HepG2 (cell line): ENCODE results near the gene TMEM223. TPM values are rescaled to one million over a fixed set of nuclear protein-coding genes. Genes with fewer than 3 reads are reported as not detected.
A peak's percentile ranks its signal among the peaks of the same experiment; 100 is the strongest.

Experiments used
- ATF1 ChIP-seq: IDR thresholded peaks from 2 replicates; pipeline ENCODE4 v1.6.1; 2016; ENCODE audit warnings: mild to moderate bottlenecking, control low read depth
- CEBPG ChIP-seq: IDR thresholded peaks from 2 replicates; pipeline ENCODE4 v1.6.1; 2016
- CHCHD3 ChIP-seq: sonication (generic); formaldehyde crosslinking; IDR thresholded peaks from 2 replicates; pipeline ENCODE4 v1.8.0; 2022; ENCODE audit warnings: mild to moderate bottlenecking, missing genetic modification reagents, moderate library complexity
- DR1 ChIP-seq: sonication (generic); formaldehyde crosslinking; IDR thresholded peaks from 2 replicates; pipeline ENCODE4 v1.8.0; 2021; ENCODE audit warnings: mild to moderate bottlenecking, missing genetic modification reagents, inconsistent platforms
- FOXO1 ChIP-seq: sonication (generic); formaldehyde crosslinking; IDR thresholded peaks from 2 replicates; pipeline ENCODE4 v1.4.0; 2020; ENCODE audit warnings: missing genetic modification reagents
- HMGXB4 ChIP-seq, 2 experiments: sonication (generic) in 1 of 2; formaldehyde crosslinking in 1 of 2; IDR thresholded peaks; 2 replicates each; pipeline versions ENCODE4 v1.4.0 to v1.6.1; 2018 to 2020; ENCODE audit warnings: missing genetic modification reagents in 2 of 2, borderline replicate concordance in 1 of 2, low read depth in 1 of 2, mild to moderate bottlenecking in 1 of 2, missing biosample characterization in 1 of 2
- KLF13 ChIP-seq: sonication (generic); formaldehyde crosslinking; IDR thresholded peaks from 2 replicates; pipeline ENCODE4 v1.4.0; 2020; ENCODE audit warnings: mild to moderate bottlenecking, missing genetic modification reagents
- MLLT10 ChIP-seq: sonication (generic); formaldehyde crosslinking; IDR thresholded peaks from 2 replicates; pipeline ENCODE4 v1.4.0; 2020; ENCODE audit warnings: missing genetic modification reagents
- NFE2L2 ChIP-seq: fragments of 150-350 bp; IDR thresholded peaks from 2 replicates; pipeline ENCODE4 v1.6.1; 2014; ENCODE audit warnings: low read length
- NFYB ChIP-seq: sonication (generic); formaldehyde crosslinking; IDR thresholded peaks from 2 replicates; pipeline ENCODE4 v1.4.0; 2020; ENCODE audit warnings: missing genetic modification reagents
- NR1H2 ChIP-seq: sonication (generic); formaldehyde crosslinking; IDR thresholded peaks from 2 replicates; pipeline ENCODE4 v1.8.1; 2022; ENCODE audit warnings: low read depth, missing genetic modification reagents, borderline replicate concordance
- PAF1 ChIP-seq: IDR thresholded peaks from 2 replicates; pipeline ENCODE4 v1.6.1; 2016; ENCODE audit warnings: missing genetic modification reagents, missing compliant biosample characterization
- PHF8 ChIP-seq: sonication (generic); formaldehyde crosslinking; IDR thresholded peaks from 2 replicates; pipeline ENCODE4 v1.5.0; 2020; ENCODE audit warnings: missing genetic modification reagents
- SALL1 ChIP-seq: sonication (generic); formaldehyde crosslinking; IDR thresholded peaks from 2 replicates; pipeline ENCODE4 v1.8.0; 2022; ENCODE audit warnings: mild to moderate bottlenecking, missing genetic modification reagents
- SATB2 ChIP-seq: sonication (generic); formaldehyde crosslinking; IDR thresholded peaks from 2 replicates; pipeline ENCODE4 v1.5.0; 2020; ENCODE audit warnings: missing genetic modification reagents
- SCMH1 ChIP-seq: sonication (generic); formaldehyde crosslinking; IDR thresholded peaks from 2 replicates; pipeline ENCODE4 v1.9.0; 2021; ENCODE audit warnings: missing genetic modification reagents, mild to moderate bottlenecking, borderline replicate concordance
- YEATS2 ChIP-seq: sonication (generic); formaldehyde crosslinking; IDR thresholded peaks from 2 replicates; pipeline ENCODE4 v1.4.0; 2020; ENCODE audit warnings: missing genetic modification reagents, borderline replicate concordance
- ZBTB42 ChIP-seq: sonication (generic); formaldehyde crosslinking; IDR thresholded peaks from 2 replicates; pipeline ENCODE4 v1.5.0; 2020; ENCODE audit warnings: mild to moderate bottlenecking, missing genetic modification reagents
- ZNF256 ChIP-seq: sonication (generic); formaldehyde crosslinking; conservative IDR thresholded peaks from 2 replicates; pipeline ENCODE4 v1.4.0; 2020; ENCODE audit warnings: missing genetic modification reagents
- ZNF280B ChIP-seq: sonication (generic); formaldehyde crosslinking; IDR thresholded peaks from 2 replicates; pipeline ENCODE4 v1.5.0; 2020; ENCODE audit warnings: missing genetic modification reagents, mild to moderate bottlenecking, borderline replicate concordance
- ZNF430 ChIP-seq: sonication (generic); formaldehyde crosslinking; IDR thresholded peaks from 2 replicates; pipeline ENCODE4 v1.9.0; 2021; ENCODE audit warnings: mild to moderate bottlenecking, missing genetic modification reagents
- ZNF7 ChIP-seq: IDR thresholded peaks from 2 replicates; pipeline ENCODE4 v1.6.1; 2016; ENCODE audit warnings: missing biosample characterization, missing genetic modification reagents
- ZSCAN30 ChIP-seq: sonication (generic); formaldehyde crosslinking; IDR thresholded peaks from 2 replicates; pipeline ENCODE4 v1.5.0; 2020; ENCODE audit warnings: mild to moderate bottlenecking, missing genetic modification reagents
- polyA plus RNA-seq, 8 experiments: library from polyadenylated mRNA; depleted of rRNA in 3 of 8; stranded (reverse) in 7 of 8; unstranded in 1 of 8; fragments of >200 nt; fragmentation: Illumina TruSeq in 4 of 8; extraction: Trizol in 4 of 8; gene quantifications; 2 replicates each; pipeline versions ENCODE4 v1.2.1 to v1.2.3, GENCODE V29; 2011 to 2016; ENCODE audit warnings: low read depth in 4 of 8, missing spikeins in 1 of 8, mixed read lengths in 1 of 8; ENCODE audit not compliant: insufficient read depth in 1 of 8
- total RNA-seq, 5 experiments: library from RNA; depleted of rRNA; stranded (reverse); fragments of >200 nt; fragmentation: Illumina TruSeq; extraction: Trizol; gene quantifications; 2 replicates each; pipeline ENCODE4 v1.2.3, GENCODE V29; 2016; ENCODE audit warnings: low read depth in 1 of 5
- TF ChIP-seq, protein P1 (sequence below): IDR thresholded peaks from 2 replicates; pipeline ENCODE4 v1.6.1; 2016
- TF ChIP-seq, protein P2 (sequence below): sonication (generic); formaldehyde crosslinking; IDR thresholded peaks from 2 replicates; pipeline ENCODE4 v1.4.0; 2020; ENCODE audit warnings: missing genetic modification reagents

Gene TMEM223
- total and polyA plus RNA-seq, 2 of the 13 experiments (the other 11 are each of a cell fraction or from before 2014, with no cell fraction given), result 19.5 to 24.9 TPM

DNA sequence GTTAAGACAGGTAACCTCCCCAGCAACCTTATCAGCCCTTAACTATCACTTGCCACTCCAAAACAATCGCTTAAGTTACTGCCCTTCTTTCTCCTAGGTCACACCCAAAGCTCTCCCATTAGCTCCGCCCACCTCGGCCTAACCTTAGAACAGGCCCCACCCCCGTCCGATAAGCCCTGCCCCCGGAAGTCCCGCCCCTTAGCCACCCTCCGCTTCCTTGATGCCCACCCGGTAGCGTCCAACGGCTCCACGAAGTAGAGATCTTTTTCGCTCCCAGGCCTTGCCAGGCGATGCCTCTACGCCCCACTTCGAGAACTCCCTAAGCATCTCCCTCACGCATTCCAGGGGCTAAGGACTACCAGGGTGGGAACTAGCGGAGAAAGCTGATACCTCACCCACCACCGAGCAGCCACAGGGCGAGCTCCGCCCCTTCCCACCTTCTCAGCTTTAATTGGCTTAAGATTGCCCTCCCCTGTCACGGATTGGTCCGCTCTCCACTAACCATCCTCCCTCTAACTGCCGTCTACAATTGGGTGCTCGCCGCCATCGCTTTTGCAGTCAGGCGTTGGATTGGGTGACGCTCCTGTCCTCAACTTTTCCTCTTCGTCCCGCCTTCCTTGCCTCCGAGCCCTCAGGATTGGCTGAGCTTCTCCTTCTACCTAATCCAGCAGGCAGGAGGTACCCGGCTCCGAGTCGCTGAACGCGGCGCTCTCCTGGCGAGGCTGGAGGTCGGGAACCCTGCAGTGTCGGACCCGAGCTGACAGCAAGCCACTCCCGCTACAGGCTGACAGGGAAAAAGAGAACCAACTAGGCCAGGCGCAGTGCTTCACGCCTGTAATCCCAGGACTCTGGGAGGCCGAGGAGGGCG is 37.8 kb downstream of the TMEM223 start, which contains the start of gene ZBTB3 (continued):
- TF ChIP-seq HMGXB4 (CRISPR knock-in tag; IDR thresholded peaks at IDR 0.05; ENCODE audit: borderline replicate concordance in 1 of 2, low read depth in 1 of 2), result peak in 1 of 2 experiments; percentile 33; a peak in 1 of 4 replicates
- TF ChIP-seq ZNF430, result no peak; the same call in 1 of the 2 replicates
- no peak for TF ChIP-seq ZNF256
- no peak for TF ChIP-seq CHCHD3 (CRISPR knock-in tag)
- TF ChIP-seq, protein P1, sequence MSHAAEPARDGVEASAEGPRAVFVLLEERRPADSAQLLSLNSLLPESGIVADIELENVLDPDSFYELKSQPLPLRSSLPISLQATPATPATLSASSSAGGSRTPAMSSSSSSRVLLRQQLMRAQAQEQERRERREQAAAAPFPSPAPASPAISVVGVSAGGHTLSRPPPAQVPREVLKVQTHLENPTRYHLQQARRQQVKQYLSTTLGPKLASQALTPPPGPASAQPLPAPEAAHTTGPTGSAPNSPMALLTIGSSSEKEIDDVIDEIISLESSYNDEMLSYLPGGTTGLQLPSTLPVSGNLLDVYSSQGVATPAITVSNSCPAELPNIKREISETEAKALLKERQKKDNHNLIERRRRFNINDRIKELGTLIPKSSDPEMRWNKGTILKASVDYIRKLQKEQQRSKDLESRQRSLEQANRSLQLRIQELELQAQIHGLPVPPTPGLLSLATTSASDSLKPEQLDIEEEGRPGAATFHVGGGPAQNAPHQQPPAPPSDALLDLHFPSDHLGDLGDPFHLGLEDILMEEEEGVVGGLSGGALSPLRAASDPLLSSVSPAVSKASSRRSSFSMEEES (CRISPR knock-in tag), result peak; percentile 15; the same call in 1 of the 2 replicates
- peak; percentile 52 for TF ChIP-seq YEATS2
- peak; percentile 83 for TF ChIP-seq PHF8 (CRISPR knock-in tag)
- TF ChIP-seq ZBTB42 (CRISPR knock-in tag), result no peak
- TF ChIP-seq NFYB (CRISPR knock-in tag), result peak; percentile 98
- TF ChIP-seq NFE2L2, result no peak
- no peak for TF ChIP-seq ZNF7 (CRISPR knock-in tag)
- TF ChIP-seq SATB2 (CRISPR knock-in tag), result no peak
- TF ChIP-seq SALL1, result peak; percentile 78
- peak; percentile 70 for TF ChIP-seq ATF1 (CRISPR knock-in tag)
- TF ChIP-seq FOXO1 (CRISPR knock-in tag), result no peak
- no peak for TF ChIP-seq NR1H2 (CRISPR knock-in tag)
- TF ChIP-seq MLLT10 (CRISPR knock-in tag), result no peak
- TF ChIP-seq SCMH1 (CRISPR knock-in tag), result no peak
- 0 out of 2 replicates have a peak, but pooled peaks have one; percentile 18 for TF ChIP-seq ZNF280B (CRISPR knock-in tag)
- TF ChIP-seq ZSCAN30, result no peak
- no peak; the same call in 1 of the 2 replicates for TF ChIP-seq CEBPG (CRISPR knock-in tag)
- peak; percentile 52; the same call in 1 of the 2 replicates for TF ChIP-seq DR1 (CRISPR knock-in tag)
- TF ChIP-seq KLF13 (CRISPR knock-in tag), result no peak
- TF ChIP-seq, protein P2, sequence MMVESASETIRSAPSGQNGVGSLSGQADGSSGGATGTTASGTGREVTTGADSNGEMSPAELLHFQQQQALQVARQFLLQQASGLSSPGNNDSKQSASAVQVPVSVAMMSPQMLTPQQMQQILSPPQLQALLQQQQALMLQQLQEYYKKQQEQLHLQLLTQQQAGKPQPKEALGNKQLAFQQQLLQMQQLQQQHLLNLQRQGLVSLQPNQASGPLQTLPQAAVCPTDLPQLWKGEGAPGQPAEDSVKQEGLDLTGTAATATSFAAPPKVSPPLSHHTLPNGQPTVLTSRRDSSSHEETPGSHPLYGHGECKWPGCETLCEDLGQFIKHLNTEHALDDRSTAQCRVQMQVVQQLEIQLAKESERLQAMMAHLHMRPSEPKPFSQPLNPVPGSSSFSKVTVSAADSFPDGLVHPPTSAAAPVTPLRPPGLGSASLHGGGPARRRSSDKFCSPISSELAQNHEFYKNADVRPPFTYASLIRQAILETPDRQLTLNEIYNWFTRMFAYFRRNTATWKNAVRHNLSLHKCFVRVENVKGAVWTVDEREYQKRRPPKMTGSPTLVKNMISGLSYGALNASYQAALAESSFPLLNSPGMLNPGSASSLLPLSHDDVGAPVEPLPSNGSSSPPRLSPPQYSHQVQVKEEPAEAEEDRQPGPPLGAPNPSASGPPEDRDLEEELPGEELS (CRISPR knock-in tag), result no peak
- TF ChIP-seq PAF1, result no peak
